GM12874 (cell line): Measurements from ENCODE around the gene PCBD2.

Experiments used
- TF ChIP-seq, protein P1 (sequence below): IDR thresholded peaks from 2 replicates; pipeline ENCODE4 v1.5.1; 2011; ENCODE audit warnings: low read depth, mild to moderate bottlenecking, control low read depth, low read length, moderate library complexity; ENCODE audit not compliant: insufficient read depth

The PCBD2 gene

GRCh38 chr5:135007749-135008363 is 102.9 kb downstream of the PCBD2 start:
- TF ChIP-seq, protein P1, sequence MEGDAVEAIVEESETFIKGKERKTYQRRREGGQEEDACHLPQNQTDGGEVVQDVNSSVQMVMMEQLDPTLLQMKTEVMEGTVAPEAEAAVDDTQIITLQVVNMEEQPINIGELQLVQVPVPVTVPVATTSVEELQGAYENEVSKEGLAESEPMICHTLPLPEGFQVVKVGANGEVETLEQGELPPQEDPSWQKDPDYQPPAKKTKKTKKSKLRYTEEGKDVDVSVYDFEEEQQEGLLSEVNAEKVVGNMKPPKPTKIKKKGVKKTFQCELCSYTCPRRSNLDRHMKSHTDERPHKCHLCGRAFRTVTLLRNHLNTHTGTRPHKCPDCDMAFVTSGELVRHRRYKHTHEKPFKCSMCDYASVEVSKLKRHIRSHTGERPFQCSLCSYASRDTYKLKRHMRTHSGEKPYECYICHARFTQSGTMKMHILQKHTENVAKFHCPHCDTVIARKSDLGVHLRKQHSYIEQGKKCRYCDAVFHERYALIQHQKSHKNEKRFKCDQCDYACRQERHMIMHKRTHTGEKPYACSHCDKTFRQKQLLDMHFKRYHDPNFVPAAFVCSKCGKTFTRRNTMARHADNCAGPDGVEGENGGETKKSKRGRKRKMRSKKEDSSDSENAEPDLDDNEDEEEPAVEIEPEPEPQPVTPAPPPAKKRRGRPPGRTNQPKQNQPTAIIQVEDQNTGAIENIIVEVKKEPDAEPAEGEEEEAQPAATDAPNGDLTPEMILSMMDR: no peak

DNA sequence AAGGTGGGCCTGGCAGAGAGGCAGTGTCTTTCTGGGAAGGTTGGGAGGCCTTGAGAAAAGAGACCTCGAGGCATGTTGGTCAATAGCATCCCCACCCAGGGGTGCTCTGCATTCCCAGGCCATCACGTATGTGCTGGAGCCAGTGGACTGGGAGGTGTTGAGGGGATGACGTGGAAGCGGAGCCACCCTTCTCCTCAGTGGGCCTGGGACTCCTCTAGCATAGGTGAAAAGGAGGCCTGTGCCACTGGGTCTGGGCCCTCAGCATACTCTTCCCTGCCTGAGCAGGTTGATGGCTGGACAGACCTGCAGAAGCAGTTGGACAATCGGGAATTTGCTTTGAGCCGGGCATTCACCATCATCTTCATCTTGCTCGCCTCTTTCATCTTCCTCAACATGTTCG is 103.6 kb downstream of the PCBD2 start:
- TF ChIP-seq, protein P1: no peak

DNA sequence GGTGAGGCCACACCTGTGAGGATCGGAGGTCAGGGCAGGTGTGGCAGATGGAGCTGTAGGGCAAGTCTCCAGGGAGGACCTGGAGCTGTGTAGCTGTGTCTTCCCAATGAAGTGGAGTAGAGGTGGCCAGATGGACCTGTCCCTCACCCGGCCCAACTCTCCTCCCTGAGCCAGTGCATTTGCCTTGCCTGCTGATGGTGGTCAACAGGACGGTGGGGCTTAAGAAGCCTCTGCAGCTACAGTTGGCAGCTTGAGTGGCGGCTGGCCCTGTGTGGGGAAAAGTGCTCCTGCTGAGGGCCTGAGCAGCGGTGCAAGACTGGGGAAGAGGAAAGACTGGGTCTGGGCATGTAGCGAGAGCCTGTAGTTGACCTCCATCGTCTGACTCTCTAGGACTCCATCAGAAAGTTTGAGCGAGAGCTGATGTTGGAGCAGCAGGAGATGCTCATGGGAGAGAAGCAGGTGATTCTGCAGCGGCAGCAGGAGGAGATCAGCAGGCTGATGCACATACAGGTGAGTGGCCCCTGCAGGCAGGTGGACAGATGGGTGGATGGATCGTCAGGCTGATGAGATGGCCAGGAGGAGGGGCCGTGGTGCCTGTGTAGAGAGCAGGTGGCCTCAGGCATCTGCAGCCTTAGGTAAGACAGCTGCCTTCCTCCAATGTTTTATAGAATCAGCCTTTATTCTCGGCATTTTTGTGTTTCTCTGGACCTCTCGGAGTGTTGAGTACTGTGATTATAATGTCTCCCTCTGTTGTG is 104.2 kb downstream of the PCBD2 start:
- TF ChIP-seq, protein P1: no peak

DNA sequence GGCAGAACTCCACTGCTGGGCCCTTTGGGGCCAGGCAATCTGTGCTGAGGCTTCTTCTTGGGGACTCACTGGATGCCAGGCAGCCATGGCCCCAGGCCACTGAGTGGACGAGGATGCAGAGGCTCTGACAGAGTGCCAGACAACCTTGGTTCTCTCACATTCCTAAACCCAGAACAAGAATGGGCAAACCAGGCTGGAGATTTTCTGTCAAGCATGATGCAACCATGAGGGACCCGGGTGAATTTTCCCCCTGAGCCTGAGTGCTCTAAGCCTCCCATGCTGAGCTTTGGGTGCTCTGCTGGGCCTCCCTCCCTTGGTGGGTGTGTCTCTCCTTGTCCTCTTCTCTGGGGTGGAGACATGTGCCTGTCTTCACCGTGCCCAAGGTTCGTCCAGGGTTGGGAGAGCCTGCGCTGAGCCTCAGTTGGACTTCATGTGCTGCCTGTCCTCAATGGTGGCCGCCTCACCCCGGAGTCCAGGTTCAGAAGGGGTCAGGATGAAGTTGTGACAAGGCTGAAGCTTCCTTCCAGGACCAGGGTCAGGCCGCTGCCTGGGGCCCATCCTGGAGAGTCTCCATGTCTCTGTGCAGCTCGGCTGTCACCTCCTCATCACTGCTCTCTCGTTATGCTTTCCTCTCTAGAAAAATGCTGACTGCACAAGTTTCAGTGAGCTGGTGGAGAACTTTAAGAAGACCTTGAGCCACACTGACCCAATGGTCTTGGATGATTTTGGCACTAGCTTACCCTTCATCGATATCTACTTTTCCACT is 105.0 kb downstream of the PCBD2 start:
- TF ChIP-seq, protein P1: no peak

- TF ChIP-seq, protein P1: no peak
Measured at GRCh38 chr5:135010502-135011354, 105.8 kb downstream of the PCBD2 start.

DNA sequence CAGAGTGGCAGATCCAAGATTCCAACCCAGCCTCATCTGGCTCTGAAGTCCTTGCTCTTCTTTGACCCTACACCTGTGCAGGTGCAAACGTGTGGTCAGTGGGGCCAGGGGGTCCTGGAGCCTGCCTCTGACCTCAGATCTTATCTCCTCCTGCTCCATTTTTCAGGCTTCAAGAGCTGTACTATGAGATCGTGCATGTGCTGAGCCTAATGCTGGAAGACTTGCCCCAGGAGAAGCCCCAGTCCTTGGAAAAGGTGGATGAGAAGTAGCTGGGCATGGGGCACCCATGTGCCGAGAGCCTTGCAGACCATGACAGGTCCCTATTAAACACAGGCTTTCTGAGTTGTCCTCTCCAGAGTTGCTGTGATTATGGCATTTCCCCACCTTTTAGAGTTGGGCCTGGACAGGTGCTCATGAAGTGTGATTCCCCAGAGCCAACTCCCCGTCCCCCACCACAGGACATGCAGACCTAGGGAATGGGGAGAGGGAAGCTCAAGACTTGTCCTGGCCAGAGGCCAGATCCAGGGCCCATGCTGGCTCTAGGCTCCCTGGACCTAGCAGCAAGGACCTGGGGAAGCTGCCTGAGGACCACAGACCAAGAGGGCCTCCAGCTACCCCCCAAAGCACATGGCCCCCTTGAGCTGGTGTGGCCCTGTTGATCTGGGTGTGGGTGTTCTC is 106.6 kb downstream of the PCBD2 start:
- TF ChIP-seq, protein P1: no peak
